Kidney glomerular epithelial cell (primary cell): Measurements from ENCODE around the gene MYO19.
"Not testable (repeated sequence)": the region's sequence is repeated elsewhere in the genome, so short reads cannot be mapped to it uniquely, and the experiment has no call there.

Experiments used
- DNase-seq: peaks from one replicate; lab custom pipeline; 2025; lab: John Stamatoyannopoulos, UW

MYO19 gene

DNA sequence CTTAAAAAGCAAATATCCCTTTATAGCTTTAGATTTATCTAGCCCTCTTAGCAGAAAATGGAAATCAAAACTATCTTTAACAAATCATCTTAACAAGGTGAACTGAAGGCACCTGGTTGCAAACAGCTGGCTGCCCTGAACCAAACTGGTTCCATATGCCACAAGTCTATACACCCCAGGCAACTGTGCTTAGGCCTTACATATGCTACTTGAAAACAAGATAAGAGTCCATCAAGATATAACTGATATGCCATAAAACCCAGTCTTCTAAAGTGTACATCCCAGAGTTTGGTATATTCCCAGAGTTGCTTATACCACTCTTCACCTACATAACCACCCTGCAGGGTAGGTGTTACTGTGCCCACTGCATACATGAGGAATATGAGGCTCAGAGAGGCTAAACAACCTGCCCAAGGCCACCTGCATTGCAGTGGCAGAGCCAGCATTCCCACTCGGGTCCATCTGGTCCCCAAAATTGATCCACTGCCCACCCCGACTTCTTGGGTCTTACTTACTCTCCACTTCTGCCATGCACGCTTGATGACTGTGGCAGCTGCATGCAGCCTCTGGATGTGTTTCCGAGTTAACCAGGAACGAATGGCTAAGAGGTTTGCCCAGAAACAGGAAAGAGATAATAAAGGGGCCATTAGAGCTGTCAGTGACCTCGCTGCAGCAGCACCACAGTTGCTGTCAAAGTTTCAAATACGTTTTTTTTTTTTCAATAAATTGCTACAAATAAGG lies 35.9 kb downstream of the MYO19 start:
- DNase-seq, result no peak

- DNase-seq, result no peak
These were observed 36.5 kb downstream of the MYO19 start for GRCh38 chr17:36498155-36498554.

DNA sequence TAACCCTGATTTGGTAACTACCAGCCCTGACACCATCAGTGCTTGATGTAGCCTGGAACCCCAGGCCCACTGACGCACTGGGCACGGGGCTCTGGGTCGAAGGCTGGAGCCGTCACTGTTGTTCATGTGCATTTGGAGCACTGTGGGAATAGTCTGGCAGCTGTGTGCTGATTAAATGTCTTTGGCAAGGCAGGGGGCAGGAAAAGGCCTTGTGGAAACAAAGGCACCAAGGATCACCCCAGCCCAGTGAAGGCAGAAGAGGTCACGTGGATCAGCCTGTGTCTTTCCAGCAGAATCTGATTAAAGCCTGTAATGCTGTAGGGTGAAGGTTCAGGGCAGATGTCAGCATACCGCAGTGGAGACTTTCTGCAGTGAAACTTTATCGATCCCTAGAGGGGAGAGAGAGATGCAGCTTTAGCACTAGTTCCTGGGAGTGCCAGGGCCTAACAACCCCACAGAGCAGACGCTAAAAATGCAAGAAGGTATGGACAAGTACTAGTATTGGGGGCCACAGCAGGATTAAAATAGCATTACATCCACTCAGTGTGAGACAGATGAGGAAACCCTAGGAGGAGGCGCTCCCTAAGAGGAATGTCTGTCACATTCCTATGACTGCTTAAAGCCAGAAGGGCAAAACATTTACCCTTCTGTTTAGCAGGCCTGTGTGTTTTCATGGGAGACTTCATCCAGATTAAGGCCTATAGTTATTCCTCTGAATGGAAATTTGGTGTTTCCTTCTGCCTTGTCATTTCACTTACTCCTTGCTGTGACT lies 38.5 kb downstream of the MYO19 start:
- no peak for DNase-seq

DNA sequence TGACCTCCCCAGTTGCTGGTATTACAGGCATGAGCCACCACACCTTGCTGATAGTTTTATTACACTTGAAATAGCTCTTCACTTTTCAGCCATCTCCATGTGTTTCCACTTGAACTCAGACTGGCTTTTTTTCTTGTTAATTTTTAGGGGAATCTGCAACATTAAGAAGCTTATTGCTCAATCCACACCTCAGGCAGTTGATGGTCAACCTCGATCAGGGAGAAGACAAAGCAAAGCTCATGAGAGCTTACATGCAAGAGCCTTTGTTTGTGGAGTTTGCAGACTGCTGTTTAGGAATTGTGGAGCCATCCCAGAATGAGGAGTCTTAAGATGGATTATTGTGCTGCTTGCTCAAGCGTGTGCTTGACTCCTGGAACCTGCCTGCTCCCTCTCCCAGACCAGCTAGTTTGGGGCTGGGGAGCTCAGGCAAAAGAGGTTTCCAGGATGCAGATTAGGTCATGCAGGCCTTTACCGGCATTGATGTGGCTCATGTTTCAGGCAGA lies 39.5 kb downstream of the MYO19 start:
- DNase-seq, result no peak

- no peak for DNase-seq
These were observed 40.0 kb downstream of the MYO19 start for GRCh38 chr17:36494674-36495073.

- no peak for DNase-seq
These were observed 40.7 kb downstream of the MYO19 start for GRCh38 chr17:36493956-36494355.

DNA sequence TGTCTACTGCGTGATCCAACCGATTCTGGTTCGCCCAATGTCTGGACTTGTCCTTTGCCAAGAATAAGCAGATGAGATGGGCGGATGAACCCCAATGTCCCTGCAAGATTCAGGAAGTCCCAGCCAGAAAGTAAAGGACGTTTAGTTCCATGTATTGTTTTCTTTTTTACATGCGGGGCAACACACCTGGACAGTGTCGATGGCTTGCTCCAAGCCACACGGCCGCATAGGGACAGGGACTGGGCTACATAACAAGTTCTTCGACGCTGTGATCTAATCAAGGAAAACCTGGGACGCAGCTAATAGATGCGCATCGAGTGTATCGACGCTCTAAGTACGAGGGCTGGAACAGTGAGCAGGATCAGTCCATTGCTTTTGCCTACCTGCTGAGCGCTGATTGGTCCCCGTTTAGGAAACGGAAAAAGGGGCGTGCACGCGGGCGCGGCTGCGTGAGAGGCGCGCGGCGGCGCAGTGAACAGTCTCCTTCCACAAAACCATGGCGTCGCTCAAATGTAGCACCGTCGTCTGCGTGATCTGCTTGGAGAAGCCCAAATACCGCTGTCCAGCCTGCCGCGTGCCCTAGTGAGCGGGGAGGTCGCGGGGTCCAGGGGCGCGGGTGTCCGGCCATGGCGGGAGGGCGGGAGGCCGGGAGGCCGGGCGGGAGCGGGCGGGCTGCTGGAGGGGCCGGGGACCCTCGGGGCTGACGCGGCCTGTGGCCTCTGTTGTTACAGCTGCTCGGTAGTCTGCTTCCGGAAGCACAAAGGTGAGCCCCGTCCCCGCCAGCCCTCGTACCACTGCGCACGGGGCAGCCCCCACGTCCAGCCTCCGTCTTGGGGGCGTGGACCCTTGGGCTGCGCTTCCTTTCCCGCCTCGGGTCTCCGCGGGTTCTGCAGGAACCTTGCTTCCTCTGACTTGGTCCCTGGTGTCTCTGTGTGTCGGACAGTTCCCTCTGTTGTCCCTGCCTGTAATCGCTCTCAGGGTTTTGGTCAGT lies 48.2 kb downstream of the MYO19 start, which contains the start of gene ZNHIT3:
Gene ZNHIT3, plus strand, starts transcription at position 478 of the 991 bp plus-strand sequence. Its CDS starts 19 bp downstream, at position 497.
- DNase-seq, result peak; percentile 86

DNA sequence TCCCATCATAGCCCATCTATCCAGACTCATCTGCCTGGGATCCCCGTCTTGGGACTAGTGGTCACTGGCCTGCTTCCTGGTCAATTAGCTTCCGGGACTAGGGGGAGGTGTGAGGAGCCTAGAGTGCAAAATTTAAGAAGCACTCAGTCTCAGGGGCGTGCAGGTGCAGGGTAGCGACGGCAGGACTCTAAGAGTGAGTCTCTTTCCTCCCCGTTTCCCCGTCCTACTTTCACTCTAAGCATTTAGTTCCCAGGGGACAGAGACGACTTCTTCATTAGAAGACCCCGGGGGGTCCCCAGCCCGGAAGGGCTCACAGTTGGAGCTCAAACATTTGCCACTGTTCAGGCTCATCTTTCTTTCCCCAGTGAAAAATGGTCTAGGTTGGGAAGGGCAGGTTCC lies 48.9 kb downstream of the MYO19 start:
- DNase-seq, result no peak

- DNase-seq, result no peak
These were observed 49.6 kb downstream of the MYO19 start for GRCh38 chr17:36485027-36485426.

GRCh38 chr17:36484021-36484420 lies 50.6 kb downstream of the MYO19 start:
- not testable (repeated sequence) for DNase-seq

GRCh38 chr17:36482611-36483504 lies 51.8 kb downstream of the MYO19 start:
- DNase-seq, result peak; percentile 51

GRCh38 chr17:36481829-36482228 lies 52.8 kb downstream of the MYO19 start:
- DNase-seq, result no peak

DNA sequence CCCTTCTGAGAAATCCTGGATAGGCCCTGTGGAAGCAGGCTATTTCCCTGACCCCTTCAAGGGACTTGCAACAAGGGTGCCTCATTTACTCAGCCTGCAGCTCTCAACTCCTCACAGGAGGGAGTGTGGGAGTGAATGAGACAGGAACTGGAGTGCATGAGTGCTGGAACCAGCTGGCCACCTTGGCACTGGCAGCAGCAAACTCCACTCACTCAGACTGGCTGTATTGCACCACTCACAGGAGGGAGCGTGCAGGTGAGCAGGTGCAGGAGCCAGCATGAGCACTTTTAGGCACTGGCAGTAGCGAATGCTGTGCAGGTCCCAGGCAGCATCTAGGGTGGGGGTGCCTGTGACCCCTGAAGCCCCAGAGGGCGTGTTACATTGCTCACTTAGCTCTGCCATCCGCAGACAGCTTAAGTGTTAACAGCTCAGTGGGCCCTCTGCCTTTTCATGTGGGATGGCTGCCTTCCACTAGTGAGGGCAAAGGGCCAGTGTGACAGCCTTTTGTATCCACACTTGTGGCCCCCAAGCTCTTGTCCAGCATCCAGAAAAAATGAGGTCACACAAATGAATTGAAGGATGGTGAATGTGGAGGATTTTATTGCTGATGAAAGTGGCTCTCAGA lies 59.2 kb downstream of the MYO19 start:
- no peak for DNase-seq

DNA sequence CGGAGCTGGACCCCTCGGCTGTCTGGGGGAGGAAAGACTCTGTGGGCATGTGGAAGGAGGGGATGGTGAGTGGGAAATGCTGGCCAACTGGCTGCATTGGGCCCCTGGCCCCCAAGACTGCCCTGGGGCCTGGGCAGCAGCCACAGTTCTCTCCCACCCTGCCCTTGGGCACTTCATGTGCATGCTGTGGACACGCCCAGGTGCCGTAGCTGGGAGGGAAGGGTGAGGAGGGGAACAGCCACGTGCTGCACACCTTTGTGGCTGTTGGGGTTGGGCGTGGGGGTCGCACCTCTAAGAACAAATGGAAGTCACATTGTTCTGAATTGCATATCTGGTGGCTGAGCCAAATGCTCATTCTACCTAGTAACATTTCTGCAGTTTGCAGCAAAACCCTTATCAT lies 60.1 kb downstream of the MYO19 start:
- no peak for DNase-seq

DNA sequence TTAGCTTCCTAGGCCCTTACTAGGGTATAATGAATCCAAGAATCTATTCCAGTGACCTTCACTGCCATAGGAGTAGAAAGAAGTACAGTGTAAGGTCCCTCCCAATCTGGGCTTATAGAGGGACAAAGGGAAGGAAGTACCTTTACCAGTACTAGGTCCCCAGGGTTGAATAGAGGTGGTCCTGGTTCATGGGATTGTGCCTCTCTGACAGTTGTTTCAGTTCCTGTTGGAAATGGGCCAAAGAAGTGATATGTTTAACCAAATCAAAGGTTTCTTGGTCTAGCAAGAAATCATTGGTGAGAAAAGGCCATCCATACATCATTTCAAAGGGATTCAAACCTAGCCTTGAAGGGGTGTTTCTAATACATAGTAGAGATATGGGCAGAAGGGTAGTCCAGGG lies 64.2 kb downstream of the MYO19 start:
- no peak for DNase-seq

DNA sequence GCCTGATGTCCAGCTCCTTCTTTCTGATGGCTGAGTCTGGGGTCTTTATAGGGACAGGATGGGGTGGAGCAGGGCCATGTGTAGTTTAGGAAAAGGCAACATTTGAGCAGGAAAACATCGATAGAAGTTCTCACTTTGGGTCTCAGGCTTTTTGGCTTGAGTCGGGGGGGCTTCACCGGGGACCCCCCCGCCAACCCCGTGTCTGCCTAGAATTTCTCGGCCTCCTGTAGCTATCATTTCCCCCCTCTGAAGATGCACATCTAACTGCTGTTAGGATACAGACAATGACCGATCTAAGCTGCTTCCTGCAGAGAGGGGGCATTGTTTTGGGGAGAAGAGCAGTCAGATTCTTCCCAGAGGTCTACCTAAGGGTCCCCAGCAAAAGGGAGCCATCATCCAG lies 64.9 kb downstream of the MYO19 start:
- DNase-seq, result no peak

GRCh38 chr17:36468903-36469635 lies 65.6 kb downstream of the MYO19 start:
- no peak for DNase-seq

GRCh38 chr17:36464765-36465088 lies 69.9 kb downstream of the MYO19 start:
- DNase-seq, result no peak

DNA sequence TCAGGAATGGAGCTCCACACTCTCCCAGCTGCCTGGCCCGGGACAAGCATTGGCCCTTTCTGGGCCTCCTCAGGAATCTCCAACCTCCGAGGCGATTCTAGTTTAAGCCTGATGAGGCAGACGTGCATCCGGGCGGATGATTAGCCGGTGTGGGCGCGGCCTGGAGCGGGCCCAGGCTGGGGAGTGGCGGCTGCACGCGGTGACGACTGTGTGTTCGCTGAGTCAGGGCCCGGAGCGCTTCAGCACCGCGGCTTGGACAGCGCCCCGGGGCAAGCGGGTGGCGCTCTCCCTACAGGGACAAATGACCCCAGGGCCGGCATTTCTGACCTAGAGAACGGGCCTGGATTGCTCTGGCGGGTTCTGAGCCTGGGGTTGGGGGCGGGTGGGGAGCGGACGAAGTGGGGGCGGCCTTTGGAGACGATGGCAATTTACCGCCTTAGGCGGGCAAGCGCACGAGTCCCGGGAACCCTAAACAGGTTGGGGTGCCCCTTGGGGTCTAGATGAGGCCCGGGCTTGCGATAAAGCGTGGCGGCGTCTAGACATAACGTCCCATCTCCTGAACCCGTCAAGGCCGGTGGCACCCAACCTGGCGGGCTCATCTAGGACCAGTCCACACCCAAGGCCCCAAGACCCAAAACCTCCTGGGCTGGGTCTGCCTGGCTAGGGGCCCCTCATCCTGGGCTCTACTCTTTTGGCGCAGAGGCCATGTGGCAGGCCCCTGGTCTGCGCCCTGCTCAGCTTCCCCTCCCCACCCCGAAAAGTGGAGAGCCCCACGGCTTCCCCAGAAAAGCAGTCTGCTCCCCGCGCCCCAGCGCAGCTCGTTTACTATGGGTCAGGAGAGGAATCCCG lies 70.5 kb downstream of the MYO19 start:
- peak; percentile 57 for DNase-seq
